ENCODE data around the gene IL10RB. TPM values are rescaled to one million over a fixed set of nuclear protein-coding genes. Genes with fewer than 3 reads are reported as not detected.
"Not testable (repeated sequence)": the region's sequence is repeated elsewhere in the genome, so short reads cannot be mapped to it uniquely, and the experiment has no call there.

The IL10RB gene
- total RNA-seq, 1 donor from 2014 or later = 7.7 TPM

DNA sequence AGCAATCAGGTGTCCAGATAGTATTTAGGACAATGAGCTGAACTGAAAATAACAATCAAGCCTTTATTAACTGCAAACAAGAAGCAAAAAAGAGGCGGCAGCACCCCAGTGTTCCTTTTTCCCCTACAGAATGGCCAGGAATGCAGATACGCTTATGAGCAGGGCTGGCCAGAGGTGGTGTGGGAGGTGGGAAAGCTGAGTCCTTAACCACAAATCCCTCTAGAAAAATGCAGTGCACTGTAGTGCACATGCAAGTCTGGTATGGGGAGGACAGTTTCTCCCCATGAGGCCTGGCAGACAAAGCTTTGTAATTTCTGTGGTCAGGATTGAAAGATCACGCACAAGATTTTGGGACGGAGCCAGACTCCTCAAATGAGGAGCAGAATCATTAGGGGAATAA is 47.9 kb downstream of the IL10RB start:
- Mint-ChIP-seq H3K27ac (no peak overlapping the region), H3K9me3 (ENCODE audit: low read depth) (peaks cover 8% of the 10 kb centered on the region), H3K4me1 (ENCODE audit: low read depth) (no peaks in the 10 kb centered on the region)

DNA sequence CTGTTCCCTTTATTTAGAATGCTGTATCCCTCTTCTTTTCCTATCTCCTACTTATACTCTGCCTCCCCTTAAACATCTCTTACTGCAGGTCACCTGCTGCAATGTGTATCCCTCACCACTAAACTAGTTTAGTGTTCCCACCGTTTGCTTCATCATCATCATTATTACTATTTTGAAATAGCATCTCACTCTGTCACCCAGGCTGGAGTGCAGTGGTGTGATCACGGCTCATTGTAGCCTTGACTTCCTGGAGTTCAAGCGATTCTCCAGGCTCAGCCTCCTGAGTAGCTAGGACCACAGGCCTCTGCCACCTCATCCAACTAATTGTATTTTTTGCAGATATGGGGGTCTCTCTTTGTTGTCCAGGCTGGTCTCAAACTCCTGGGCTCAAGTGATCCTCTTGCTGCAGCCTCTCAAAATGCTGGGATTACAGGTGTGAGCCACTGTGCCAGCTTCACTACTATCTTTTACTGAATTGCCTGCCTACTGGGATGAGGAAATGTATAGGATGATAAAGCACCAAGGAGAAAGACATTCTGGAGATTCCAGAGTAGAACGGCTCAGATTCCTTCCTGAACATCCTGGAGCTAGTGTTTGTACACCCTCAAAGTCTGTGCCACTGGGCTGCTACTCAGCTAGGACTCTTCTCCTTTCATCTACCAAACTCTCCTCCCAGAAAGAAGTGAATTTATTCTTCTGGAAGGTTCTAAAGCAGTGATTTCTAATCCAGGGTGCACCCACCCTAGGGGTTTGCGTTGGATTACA is 50.0 kb downstream of the IL10RB start:
- H3K4me3 Mint-ChIP-seq (ENCODE audit: low read depth) = no peak overlapping the region
- H3K27ac Mint-ChIP-seq = no peak overlapping the region

More for the DNA sequence above, 47.9 kb downstream of the IL10RB start:
- Mint-ChIP-seq H3K27me3 (peaks cover 13% of the 10 kb centered on the region), H3K4me3 (ENCODE audit: low read depth) (no peak overlapping the region), H3K36me3 (ENCODE audit: insufficient read depth) (no peaks in the 10 kb centered on the region)
- TF ChIP-seq, protein P1, sequence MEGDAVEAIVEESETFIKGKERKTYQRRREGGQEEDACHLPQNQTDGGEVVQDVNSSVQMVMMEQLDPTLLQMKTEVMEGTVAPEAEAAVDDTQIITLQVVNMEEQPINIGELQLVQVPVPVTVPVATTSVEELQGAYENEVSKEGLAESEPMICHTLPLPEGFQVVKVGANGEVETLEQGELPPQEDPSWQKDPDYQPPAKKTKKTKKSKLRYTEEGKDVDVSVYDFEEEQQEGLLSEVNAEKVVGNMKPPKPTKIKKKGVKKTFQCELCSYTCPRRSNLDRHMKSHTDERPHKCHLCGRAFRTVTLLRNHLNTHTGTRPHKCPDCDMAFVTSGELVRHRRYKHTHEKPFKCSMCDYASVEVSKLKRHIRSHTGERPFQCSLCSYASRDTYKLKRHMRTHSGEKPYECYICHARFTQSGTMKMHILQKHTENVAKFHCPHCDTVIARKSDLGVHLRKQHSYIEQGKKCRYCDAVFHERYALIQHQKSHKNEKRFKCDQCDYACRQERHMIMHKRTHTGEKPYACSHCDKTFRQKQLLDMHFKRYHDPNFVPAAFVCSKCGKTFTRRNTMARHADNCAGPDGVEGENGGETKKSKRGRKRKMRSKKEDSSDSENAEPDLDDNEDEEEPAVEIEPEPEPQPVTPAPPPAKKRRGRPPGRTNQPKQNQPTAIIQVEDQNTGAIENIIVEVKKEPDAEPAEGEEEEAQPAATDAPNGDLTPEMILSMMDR (IDR thresholded peaks at IDR 0.05; ENCODE audit: unreplicated experiment) = no peak
- no peak for DNase-seq (ENCODE audit: low spot score, unreplicated experiment)

DNA sequence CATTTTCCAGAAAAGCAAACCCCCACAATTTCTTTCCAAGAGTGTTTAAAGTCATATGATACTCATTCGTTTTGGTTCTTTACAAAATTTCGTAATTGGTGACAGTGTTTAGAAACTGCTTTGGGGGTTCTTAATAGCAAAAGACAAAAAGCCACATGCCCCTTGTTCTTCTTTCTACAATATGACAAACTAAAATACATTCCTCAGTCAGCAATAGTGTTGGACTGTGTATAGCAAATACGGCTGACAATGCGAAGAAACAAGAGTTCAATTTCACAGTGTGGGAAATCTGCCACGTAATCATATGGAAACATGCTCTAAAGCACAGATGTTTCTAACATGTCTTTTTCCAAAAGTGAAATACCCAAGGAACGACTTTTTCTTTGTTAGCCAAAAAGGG is 51.0 kb downstream of the IL10RB start:
- TF ChIP-seq, protein P1 (IDR thresholded peaks at IDR 0.05; ENCODE audit: unreplicated experiment) = no peak
- DNase-seq (ENCODE audit: low spot score, unreplicated experiment) = no peak
- H3K4me1 Mint-ChIP-seq (ENCODE audit: low read depth) = no peaks in the 10 kb centered on the region
- H3K4me3 Mint-ChIP-seq (ENCODE audit: low read depth) = no peak overlapping the region
- no peak overlapping the region for H3K27ac Mint-ChIP-seq
- peaks cover 5% of the 10 kb centered on the region for H3K9me3 Mint-ChIP-seq (ENCODE audit: low read depth)
- no peaks in the 10 kb centered on the region for H3K36me3 Mint-ChIP-seq (ENCODE audit: insufficient read depth)
- peaks cover 13% of the 10 kb centered on the region for H3K27me3 Mint-ChIP-seq

More for the DNA sequence above, 50.0 kb downstream of the IL10RB start:
- peaks cover 5% of the 10 kb centered on the region for H3K9me3 Mint-ChIP-seq (ENCODE audit: low read depth)
- H3K27me3 Mint-ChIP-seq = peaks cover 13% of the 10 kb centered on the region
- TF ChIP-seq, protein P1 (IDR thresholded peaks at IDR 0.05; ENCODE audit: unreplicated experiment) = no peak
- no peaks in the 10 kb centered on the region for H3K4me1 Mint-ChIP-seq (ENCODE audit: low read depth)
- H3K36me3 Mint-ChIP-seq (ENCODE audit: insufficient read depth) = no peaks in the 10 kb centered on the region
- no peak for DNase-seq (ENCODE audit: low spot score, unreplicated experiment)

DNA sequence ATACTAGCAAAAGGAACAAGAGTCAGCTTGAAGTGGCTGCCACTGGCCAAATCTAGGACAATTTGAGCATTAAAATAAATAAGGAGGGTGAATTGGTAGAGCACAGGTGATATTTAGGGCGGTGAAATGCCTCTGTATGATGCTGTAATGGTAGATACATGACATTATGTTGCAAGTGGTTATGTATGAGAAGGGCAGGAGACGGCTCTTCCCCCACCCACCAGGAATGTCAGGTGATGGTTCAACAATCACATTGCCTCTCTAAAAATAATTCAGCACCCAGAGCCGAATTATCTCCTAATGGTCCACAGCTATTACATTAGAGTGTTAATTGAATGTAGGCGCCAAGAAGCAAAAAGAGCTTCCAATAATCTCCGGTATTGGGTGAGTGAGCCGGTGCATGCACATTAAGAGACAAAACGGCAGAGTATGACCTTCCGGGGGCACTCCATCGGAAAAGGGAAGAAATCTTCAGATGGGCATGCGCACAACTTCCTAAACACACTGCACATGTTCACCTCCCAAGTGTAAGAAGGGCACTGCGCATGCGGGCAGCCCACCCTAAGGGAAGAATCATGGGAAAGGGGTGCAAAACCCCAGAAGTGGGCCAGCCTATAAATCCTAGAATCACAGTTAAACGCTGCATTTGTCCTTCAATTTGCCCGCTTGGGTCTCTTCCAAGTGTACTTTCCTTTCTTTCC is 51.8 kb downstream of the IL10RB start:
- H3K36me3 Mint-ChIP-seq (ENCODE audit: insufficient read depth) = no peaks in the 10 kb centered on the region
- TF ChIP-seq, protein P1 (IDR thresholded peaks at IDR 0.05; ENCODE audit: unreplicated experiment) = no peak
- no peak overlapping the region for H3K27ac Mint-ChIP-seq
- no peak overlapping the region for H3K4me3 Mint-ChIP-seq (ENCODE audit: low read depth)
- DNase-seq (ENCODE audit: low spot score, unreplicated experiment) = no peak
- peaks cover 13% of the 10 kb centered on the region for H3K27me3 Mint-ChIP-seq
- no peaks in the 10 kb centered on the region for H3K4me1 Mint-ChIP-seq (ENCODE audit: low read depth)
- peaks cover 5% of the 10 kb centered on the region for H3K9me3 Mint-ChIP-seq (ENCODE audit: low read depth)

DNA sequence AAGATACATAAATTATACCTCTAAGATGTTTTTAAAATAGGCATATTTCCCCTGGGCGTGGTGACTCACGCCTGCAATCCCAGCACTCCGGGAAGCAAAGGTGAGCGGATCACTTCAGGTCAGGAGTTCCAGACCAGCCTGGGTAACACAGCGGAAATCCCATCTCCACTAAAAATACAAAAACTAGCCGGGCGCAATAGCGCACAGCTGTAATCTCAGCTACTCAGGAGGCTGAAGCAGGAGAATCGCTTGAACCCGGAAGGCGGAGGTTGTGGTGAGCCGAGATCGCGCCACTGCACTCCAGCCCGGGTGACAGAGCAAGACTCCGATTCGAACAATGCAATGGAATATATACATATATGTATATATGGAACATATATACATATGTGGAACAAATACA is 54.8 kb downstream of the IL10RB start:
- H3K9me3 Mint-ChIP-seq (ENCODE audit: low read depth); H3K4me1 Mint-ChIP-seq (ENCODE audit: low read depth); H3K36me3 Mint-ChIP-seq (ENCODE audit: insufficient read depth); H3K27ac Mint-ChIP-seq; H3K27me3 Mint-ChIP-seq; H3K4me3 Mint-ChIP-seq (ENCODE audit: low read depth); DNase-seq (ENCODE audit: low spot score, unreplicated experiment): not testable (repeated sequence)

DNA sequence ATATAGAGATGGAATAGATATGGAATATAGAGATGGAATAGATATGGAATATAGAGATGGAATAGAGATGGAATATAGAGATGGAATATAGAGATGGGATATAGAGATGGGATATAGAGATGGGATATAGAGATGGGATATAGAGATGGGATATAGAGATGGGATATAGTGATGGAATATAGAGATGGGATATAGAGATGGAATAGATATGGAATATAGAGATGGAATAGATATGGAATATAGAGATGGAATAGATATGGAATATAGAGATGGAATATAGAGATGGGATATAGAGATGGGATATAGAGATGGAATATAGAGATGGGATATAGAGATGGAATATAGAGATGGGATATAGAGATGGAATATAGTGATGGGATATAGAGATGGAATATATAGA is 57.4 kb downstream of the IL10RB start:
- not testable (repeated sequence) for DNase-seq (ENCODE audit: low spot score, unreplicated experiment); H3K9me3 Mint-ChIP-seq (ENCODE audit: low read depth); H3K36me3 Mint-ChIP-seq (ENCODE audit: insufficient read depth); H3K27ac Mint-ChIP-seq; H3K4me3 Mint-ChIP-seq (ENCODE audit: low read depth); H3K27me3 Mint-ChIP-seq; H3K4me1 Mint-ChIP-seq (ENCODE audit: low read depth)

Data from progenitor cell of endocrine pancreas (in vitro differentiated cells).